ENCODE measurements around the gene SMKR1.

The SMKR1 gene

GRCh38 chr7:129544700-129545099, 42.4 kb downstream of the SMKR1 start:
- H3K27me3 Mint-ChIP-seq (ENCODE audit: low read depth): peaks cover 22% of the 10 kb centered on the region
- no peak overlapping the region for H3K27ac Mint-ChIP-seq

GRCh38 chr7:129550693-129551360, 48.5 kb downstream of the SMKR1 start:
- H3K36me3 Mint-ChIP-seq (ENCODE audit: low read depth): no peaks in the 10 kb centered on the region
- no peaks in the 10 kb centered on the region for H3K9me3 Mint-ChIP-seq
- H3K27ac Mint-ChIP-seq: no peak overlapping the region
- H3K4me3 Mint-ChIP-seq: no peak overlapping the region
- H3K4me1 Mint-ChIP-seq: peaks cover 4% of the 10 kb centered on the region
- no peak for TF ChIP-seq CTCF (IDR thresholded peaks at IDR 0.05; ENCODE audit: unreplicated experiment in 3 of 3)
- no peaks in the 10 kb centered on the region for H3K27me3 Mint-ChIP-seq (ENCODE audit: low read depth)

More at GRCh38 chr7:129544700-129545099, 42.4 kb downstream of the SMKR1 start:
- no peak overlapping the region for H3K4me3 Mint-ChIP-seq
- TF ChIP-seq CTCF (IDR thresholded peaks at IDR 0.05; ENCODE audit: unreplicated experiment in 3 of 3): no peak
- H3K36me3 Mint-ChIP-seq (ENCODE audit: low read depth): no peaks in the 10 kb centered on the region
- H3K4me1 Mint-ChIP-seq: no peaks in the 10 kb centered on the region
- no peaks in the 10 kb centered on the region for H3K9me3 Mint-ChIP-seq

DNA sequence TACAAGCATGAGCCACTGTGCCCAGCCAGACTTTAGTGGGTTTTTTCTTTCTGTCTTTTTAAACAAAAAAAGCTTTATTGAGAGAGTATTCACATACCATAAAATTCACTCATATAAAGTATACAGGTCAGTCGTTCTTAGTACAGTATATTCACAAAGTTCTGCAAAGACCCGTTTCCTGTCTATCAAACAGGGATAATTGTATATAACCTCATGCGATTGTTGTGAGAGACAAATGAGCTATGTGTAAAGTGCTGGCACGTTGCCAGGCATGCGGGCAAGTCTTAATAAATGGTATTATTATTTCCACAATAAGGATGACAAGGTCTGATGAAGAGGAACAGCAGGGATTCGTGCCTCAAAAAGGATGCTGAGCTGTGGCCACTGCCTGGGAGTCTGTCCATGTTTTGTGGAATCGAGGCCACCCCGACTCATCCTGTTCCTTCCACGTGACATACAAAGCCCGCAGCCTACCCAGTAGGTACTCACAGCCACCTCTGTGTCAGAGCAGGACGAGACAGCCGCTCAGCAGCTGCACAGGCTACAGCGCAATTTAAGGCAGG, 51.6 kb downstream of the SMKR1 start:
- Mint-ChIP-seq H3K4me1 (peaks cover 15% of the 10 kb centered on the region), H3K9me3 (no peaks in the 10 kb centered on the region), H3K27me3 (ENCODE audit: low read depth) (peaks cover 14% of the 10 kb centered on the region), H3K36me3 (ENCODE audit: low read depth) (no peaks in the 10 kb centered on the region), H3K27ac (no peak overlapping the region), H3K4me3 (no peak overlapping the region)
- no peak for TF ChIP-seq CTCF (IDR thresholded peaks at IDR 0.05; ENCODE audit: unreplicated experiment in 3 of 3)

- no peaks in the 10 kb centered on the region for H3K9me3 Mint-ChIP-seq
- no peak for TF ChIP-seq CTCF (IDR thresholded peaks at IDR 0.05; ENCODE audit: unreplicated experiment in 3 of 3)
- H3K36me3 Mint-ChIP-seq (ENCODE audit: low read depth): no peaks in the 10 kb centered on the region
- no peak overlapping the region for H3K4me3 Mint-ChIP-seq
- H3K27me3 Mint-ChIP-seq (ENCODE audit: low read depth): peaks cover 14% of the 10 kb centered on the region
- H3K4me1 Mint-ChIP-seq: peaks cover 15% of the 10 kb centered on the region
- no peak overlapping the region for H3K27ac Mint-ChIP-seq
Measured at GRCh38 chr7:129556607-129557133, 54.3 kb downstream of the SMKR1 start.

DNA sequence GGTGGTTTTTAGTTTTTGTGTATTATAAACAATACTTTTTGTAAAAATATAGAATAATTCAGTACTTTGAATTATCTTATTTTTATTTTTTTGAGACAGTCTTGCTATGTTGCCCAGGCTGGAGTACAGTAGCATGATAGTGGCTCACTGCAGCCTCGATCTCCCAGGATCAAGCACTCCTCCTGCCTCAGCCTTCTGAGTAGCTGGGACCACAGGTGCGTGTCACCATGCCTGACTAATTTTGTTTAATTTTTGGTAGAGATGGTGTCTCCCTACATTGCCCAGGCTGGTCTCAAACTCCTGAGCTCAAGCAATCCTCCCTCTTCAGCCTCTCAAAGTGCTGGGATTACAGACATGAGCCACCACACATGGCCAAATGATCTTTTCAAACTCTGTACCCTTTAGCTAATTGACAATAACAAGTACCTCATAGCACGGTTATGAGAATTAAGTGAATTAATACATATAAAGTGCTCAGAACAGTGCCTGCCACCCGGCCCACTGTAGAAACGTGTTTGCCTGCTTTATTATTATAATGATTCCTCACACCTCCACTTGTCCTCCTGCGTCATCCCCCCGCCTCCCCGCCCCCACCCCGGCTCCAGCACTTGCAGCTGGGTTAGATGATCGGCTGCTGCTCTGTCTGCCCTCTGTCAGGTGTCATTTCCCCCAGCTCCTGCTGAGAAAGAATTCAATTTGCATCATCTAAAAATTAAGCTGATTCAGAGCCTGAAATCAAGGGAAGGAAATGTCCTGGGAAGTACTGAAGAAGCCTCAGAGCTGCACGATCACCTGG, 55.6 kb downstream of the SMKR1 start:
- Mint-ChIP-seq H3K27ac (no peak overlapping the region), H3K36me3 (ENCODE audit: low read depth) (no peaks in the 10 kb centered on the region), H3K9me3 (no peaks in the 10 kb centered on the region), H3K4me1 (peaks cover 15% of the 10 kb centered on the region), H3K4me3 (no peak overlapping the region), H3K27me3 (ENCODE audit: low read depth) (peaks cover 20% of the 10 kb centered on the region)
- no peak for TF ChIP-seq CTCF (IDR thresholded peaks at IDR 0.05; ENCODE audit: unreplicated experiment in 3 of 3)

Measured in nephron (organoid).